ENCODE results near the gene RBPJL. TPM values are rescaled to one million over a fixed set of nuclear protein-coding genes. Genes with fewer than 3 reads are reported as not detected.

Gene RBPJL
- total RNA-seq, 1 experiment from 2014 or later = not detected

DNA sequence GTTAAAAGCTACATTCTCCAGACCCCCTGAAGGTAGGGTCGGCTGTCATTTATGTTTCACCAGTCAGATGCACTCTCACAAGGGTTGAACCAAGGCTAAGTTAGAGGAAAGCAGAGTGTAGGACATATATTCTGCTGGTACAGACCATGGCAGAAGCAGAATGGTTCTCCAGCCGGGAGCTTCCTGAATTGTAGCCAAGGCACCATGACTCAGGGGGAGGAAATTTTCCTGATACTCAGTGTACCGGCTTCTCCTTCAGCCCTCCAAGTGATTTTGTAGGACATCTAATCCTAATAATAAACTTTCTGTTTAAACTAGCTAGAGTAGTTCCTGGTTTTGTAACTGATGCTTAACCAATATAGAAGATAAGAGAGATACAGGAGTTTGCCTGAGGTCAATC is 38.1 kb upstream of the RBPJL start:
- no peaks in the 10 kb centered on the region for H3K36me3 ChIP-seq (ENCODE audit: control insufficient read depth in 1 of 2, insufficient read depth in 2 of 2, low read length in 2 of 2)
- ChIA-PET CTCF (no interaction called here), RAD21 (ENCODE audit: low non-redundant PET in 1 of 2, low total read pairs in 2 of 2, uncharacterized antibody in 2 of 2, unreplicated experiment in 2 of 2) (no interaction called here), POLR2A (no interaction called here)
- DNase-seq (ENCODE audit: low read depth, low spot score) = no peak
- H3K9me3 ChIP-seq (ENCODE audit: control insufficient read depth in 1 of 2, insufficient read depth in 1 of 2, low read depth in 1 of 2, low read length in 2 of 2) = no peaks in the 10 kb centered on the region
- H2AFZ ChIP-seq (ENCODE audit: low read depth, low read length, poor library complexity, severe bottlenecking) = no peak overlapping the region
- no peaks in the 10 kb centered on the region for H3K4me1 ChIP-seq (ENCODE audit: control insufficient read depth in 1 of 2, insufficient read depth in 2 of 2, low read length in 2 of 2)
- no peak overlapping the region for H3K4me2 ChIP-seq (ENCODE audit: low read length)
- no peak overlapping the region for H3K9ac ChIP-seq (ENCODE audit: low read length)
- ATAC-seq = no peak
- no peaks in the 10 kb centered on the region for H3K9me2 ChIP-seq (ENCODE audit: insufficient read depth)
- BruUV-seq (replicated peaks) = no TSS peak
- H3K27ac ChIP-seq (ENCODE audit: low read depth, low read length) = no peak overlapping the region
- intact Hi-C loops (cut with micrococcal nuclease) = no loop called here
- TF ChIP-seq EZH2 (IDR thresholded peaks at IDR 0.05) = no peak
- TF ChIP-seq SRF (IDR thresholded peaks at IDR 0.05; ENCODE audit: low read depth) = no peak
- no peak overlapping the region for H3K4me3 ChIP-seq (replicated peaks in 1 of 2; ENCODE audit: low read depth in 1 of 2, low read length in 2 of 2)
- H3K79me2 ChIP-seq (ENCODE audit: insufficient read depth, low read length) = no peaks in the 10 kb centered on the region
- H4K20me1 ChIP-seq (ENCODE audit: insufficient read depth) = no peaks in the 10 kb centered on the region
- peaks cover 13% of the 10 kb centered on the region; the same call in 1 of the 2 replicates for H3K27me3 ChIP-seq (ENCODE audit: insufficient read depth, low read length)

DNA sequence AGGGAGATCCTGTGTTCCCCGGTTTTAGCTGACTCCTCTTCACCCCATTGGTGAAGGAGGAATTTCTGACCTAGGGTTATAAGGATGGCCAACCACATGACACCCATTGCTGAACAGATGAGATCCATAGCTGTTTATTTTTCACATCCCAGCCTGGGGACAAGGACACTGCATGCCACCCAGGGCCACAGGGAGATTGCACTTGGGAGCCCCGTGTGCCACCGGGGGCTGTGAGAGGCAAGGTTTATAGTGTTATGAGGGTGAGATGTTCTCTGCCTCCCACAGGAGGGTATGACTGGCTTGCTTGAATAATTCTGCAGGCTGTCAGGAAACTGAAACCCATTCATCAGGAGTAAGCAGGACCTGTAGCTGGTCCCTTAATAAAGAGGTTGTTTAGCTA is 37.6 kb upstream of the RBPJL start:
- CTCF ChIA-PET = no interaction called here
- POLR2A ChIA-PET = no interaction called here

More for the DNA sequence above, 37.6 kb upstream of the RBPJL start:
- Histone ChIP-seq H3K4me1 (ENCODE audit: control insufficient read depth in 1 of 2, insufficient read depth in 2 of 2, low read length in 2 of 2) (no peaks in the 10 kb centered on the region), H3K9me2 (ENCODE audit: insufficient read depth) (no peaks in the 10 kb centered on the region), H3K4me3 (replicated peaks in 1 of 2; ENCODE audit: low read depth in 1 of 2, low read length in 2 of 2) (no peak overlapping the region), H3K4me2 (ENCODE audit: low read length) (no peak overlapping the region), H3K9ac (ENCODE audit: low read length) (no peak overlapping the region), H3K36me3 (ENCODE audit: control insufficient read depth in 1 of 2, insufficient read depth in 2 of 2, low read length in 2 of 2) (no peaks in the 10 kb centered on the region), H2AFZ (ENCODE audit: low read depth, low read length, poor library complexity, severe bottlenecking) (no peak overlapping the region), H3K9me3 (ENCODE audit: control insufficient read depth in 1 of 2, insufficient read depth in 1 of 2, low read depth in 1 of 2, low read length in 2 of 2) (no peaks in the 10 kb centered on the region), H3K27ac (ENCODE audit: low read depth, low read length) (no peak overlapping the region), H3K27me3 (ENCODE audit: insufficient read depth, low read length) (peaks cover 16% of the 10 kb centered on the region; the same call in 1 of the 2 replicates), H4K20me1 (ENCODE audit: insufficient read depth) (no peaks in the 10 kb centered on the region), H3K79me2 (ENCODE audit: insufficient read depth, low read length) (no peaks in the 10 kb centered on the region)
- intact Hi-C loops (cut with micrococcal nuclease) = no loop called here
- TF ChIP-seq CEBPB (IDR thresholded peaks at IDR 0.05; ENCODE audit: low read depth) (no peak), ZNF274 (IDR thresholded peaks at IDR 0.05; ENCODE audit: low read depth, low read length) (no peak), SRF (IDR thresholded peaks at IDR 0.05; ENCODE audit: low read depth) (no peak), YY1 (IDR thresholded peaks at IDR 0.05; ENCODE audit: extremely low read depth, insufficient replicate concordance, low read depth, low read length) (no peak), SIN3A (IDR thresholded peaks at IDR 0.05; ENCODE audit: low read depth) (no peak), SP1 (IDR thresholded peaks at IDR 0.05; ENCODE audit: low read depth) (no peak), EZH2 (IDR thresholded peaks at IDR 0.05) (no peak), TCF7L2 (IDR thresholded peaks at IDR 0.05; ENCODE audit: borderline replicate concordance, extremely low read depth, insufficient read depth, insufficient read length) (no peak), POLR2AphosphoS5 (IDR thresholded peaks at IDR 0.05; ENCODE audit: low read depth, low read length) (no peak), JUND (IDR thresholded peaks at IDR 0.05) (no peak), RAD21 (IDR thresholded peaks at IDR 0.05; ENCODE audit: low read depth) (no peak), CBX3 (IDR thresholded peaks at IDR 0.05; ENCODE audit: low read depth) (no peak), FOSL1 (IDR thresholded peaks at IDR 0.05; ENCODE audit: low read depth) (no peak)
- TF ChIP-seq, protein P1, sequence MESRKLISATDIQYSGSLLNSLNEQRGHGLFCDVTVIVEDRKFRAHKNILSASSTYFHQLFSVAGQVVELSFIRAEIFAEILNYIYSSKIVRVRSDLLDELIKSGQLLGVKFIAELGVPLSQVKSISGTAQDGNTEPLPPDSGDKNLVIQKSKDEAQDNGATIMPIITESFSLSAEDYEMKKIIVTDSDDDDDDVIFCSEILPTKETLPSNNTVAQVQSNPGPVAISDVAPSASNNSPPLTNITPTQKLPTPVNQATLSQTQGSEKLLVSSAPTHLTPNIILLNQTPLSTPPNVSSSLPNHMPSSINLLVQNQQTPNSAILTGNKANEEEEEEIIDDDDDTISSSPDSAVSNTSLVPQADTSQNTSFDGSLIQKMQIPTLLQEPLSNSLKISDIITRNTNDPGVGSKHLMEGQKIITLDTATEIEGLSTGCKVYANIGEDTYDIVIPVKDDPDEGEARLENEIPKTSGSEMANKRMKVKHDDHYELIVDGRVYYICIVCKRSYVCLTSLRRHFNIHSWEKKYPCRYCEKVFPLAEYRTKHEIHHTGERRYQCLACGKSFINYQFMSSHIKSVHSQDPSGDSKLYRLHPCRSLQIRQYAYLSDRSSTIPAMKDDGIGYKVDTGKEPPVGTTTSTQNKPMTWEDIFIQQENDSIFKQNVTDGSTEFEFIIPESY (IDR thresholded peaks at IDR 0.05; ENCODE audit: extremely low read depth, insufficient replicate concordance, low read length) = no peak
- TF ChIP-seq, protein P2, sequence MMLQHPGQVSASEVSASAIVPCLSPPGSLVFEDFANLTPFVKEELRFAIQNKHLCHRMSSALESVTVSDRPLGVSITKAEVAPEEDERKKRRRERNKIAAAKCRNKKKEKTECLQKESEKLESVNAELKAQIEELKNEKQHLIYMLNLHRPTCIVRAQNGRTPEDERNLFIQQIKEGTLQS (IDR thresholded peaks at IDR 0.05) = no peak
- TF ChIP-seq, protein P3, sequence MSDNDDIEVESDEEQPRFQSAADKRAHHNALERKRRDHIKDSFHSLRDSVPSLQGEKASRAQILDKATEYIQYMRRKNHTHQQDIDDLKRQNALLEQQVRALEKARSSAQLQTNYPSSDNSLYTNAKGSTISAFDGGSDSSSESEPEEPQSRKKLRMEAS (IDR thresholded peaks at IDR 0.05) = no peak
- TF ChIP-seq, protein P4, sequence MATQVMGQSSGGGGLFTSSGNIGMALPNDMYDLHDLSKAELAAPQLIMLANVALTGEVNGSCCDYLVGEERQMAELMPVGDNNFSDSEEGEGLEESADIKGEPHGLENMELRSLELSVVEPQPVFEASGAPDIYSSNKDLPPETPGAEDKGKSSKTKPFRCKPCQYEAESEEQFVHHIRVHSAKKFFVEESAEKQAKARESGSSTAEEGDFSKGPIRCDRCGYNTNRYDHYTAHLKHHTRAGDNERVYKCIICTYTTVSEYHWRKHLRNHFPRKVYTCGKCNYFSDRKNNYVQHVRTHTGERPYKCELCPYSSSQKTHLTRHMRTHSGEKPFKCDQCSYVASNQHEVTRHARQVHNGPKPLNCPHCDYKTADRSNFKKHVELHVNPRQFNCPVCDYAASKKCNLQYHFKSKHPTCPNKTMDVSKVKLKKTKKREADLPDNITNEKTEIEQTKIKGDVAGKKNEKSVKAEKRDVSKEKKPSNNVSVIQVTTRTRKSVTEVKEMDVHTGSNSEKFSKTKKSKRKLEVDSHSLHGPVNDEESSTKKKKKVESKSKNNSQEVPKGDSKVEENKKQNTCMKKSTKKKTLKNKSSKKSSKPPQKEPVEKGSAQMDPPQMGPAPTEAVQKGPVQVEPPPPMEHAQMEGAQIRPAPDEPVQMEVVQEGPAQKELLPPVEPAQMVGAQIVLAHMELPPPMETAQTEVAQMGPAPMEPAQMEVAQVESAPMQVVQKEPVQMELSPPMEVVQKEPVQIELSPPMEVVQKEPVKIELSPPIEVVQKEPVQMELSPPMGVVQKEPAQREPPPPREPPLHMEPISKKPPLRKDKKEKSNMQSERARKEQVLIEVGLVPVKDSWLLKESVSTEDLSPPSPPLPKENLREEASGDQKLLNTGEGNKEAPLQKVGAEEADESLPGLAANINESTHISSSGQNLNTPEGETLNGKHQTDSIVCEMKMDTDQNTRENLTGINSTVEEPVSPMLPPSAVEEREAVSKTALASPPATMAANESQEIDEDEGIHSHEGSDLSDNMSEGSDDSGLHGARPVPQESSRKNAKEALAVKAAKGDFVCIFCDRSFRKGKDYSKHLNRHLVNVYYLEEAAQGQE (IDR thresholded peaks at IDR 0.05; ENCODE audit: low read depth) = no peak
- BruUV-seq (replicated peaks) = no TSS peak
- DNase-seq (ENCODE audit: low read depth, low spot score) (no peak), ATAC-seq (no peak)
- RAD21 ChIA-PET (ENCODE audit: low non-redundant PET in 1 of 2, low total read pairs in 2 of 2, uncharacterized antibody in 2 of 2, unreplicated experiment in 2 of 2) = no interaction called here
